ENCODE measurements around the gene KCND2. TPM values are rescaled to one million over a fixed set of nuclear protein-coding genes. Genes with fewer than 3 reads are reported as not detected.

Gene KCND2
- total and polyA plus RNA-seq, 7 donors, result under 0.01 to 3.3 (median 1.3) TPM; not detected in 1

DNA sequence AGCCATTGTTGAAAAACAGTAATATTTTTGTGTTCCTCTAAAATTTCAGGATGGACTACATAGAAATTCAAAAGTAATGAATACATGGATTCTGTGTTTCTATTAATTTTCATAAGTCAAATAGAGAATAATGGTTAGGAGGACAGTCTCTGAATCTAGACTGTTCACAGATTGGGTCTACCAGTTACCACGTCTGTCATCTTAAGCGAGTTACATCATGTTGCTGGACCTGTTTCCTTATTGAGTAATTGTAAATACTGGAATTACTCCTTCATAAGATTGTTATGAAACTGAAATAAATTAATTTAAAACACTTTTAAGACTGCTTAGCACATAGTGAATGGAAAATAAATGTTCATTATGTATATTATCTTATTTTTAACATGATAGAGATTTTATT is 172.3 kb downstream of the KCND2 start:
- H3K4me3 ChIP-seq, result no peak overlapping the region
- intact Hi-C loops (cut with DNase I), result no loop called here
- WGBS, 2 donors, result 71 to 80% methylated on average over 2 of the region's 2 CpGs
- H3K4me1 ChIP-seq, result no peaks in the 10 kb centered on the region
- H3K27me3 ChIP-seq, result no peaks in the 10 kb centered on the region
- no peaks in the 10 kb centered on the region for H3K36me3 ChIP-seq
- no peak overlapping the region for H3K27ac ChIP-seq
- no peak for DNase-seq
- H3K9me3 ChIP-seq, result no peaks in the 10 kb centered on the region
- TF ChIP-seq, protein P1, sequence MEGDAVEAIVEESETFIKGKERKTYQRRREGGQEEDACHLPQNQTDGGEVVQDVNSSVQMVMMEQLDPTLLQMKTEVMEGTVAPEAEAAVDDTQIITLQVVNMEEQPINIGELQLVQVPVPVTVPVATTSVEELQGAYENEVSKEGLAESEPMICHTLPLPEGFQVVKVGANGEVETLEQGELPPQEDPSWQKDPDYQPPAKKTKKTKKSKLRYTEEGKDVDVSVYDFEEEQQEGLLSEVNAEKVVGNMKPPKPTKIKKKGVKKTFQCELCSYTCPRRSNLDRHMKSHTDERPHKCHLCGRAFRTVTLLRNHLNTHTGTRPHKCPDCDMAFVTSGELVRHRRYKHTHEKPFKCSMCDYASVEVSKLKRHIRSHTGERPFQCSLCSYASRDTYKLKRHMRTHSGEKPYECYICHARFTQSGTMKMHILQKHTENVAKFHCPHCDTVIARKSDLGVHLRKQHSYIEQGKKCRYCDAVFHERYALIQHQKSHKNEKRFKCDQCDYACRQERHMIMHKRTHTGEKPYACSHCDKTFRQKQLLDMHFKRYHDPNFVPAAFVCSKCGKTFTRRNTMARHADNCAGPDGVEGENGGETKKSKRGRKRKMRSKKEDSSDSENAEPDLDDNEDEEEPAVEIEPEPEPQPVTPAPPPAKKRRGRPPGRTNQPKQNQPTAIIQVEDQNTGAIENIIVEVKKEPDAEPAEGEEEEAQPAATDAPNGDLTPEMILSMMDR (IDR thresholded peaks at IDR 0.05), result no peak
- TF ChIP-seq POLR2AphosphoS5 (IDR thresholded peaks at IDR 0.05) (no peak), POLR2A (IDR thresholded peaks at IDR 0.05) (no peak)

DNA sequence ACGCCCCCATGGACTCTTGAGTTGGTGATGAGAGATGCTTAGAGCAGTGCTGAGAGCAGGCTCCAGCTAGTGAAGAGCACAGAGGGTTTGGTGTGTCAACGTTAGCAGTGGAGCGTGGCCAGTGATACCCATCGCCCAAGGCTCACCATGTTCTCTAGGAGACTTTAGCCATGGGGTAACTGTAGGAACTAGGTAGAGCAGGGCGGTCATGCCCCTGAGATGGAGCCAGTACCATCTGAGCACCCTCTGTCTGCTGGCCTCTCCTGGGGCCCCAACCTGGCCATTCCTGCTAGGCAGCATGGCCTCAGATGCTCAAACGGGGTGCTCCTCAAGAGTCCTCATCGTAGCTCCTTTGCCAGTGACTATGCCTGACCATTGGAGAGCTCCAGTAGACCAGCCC is 179.7 kb downstream of the KCND2 start:
- WGBS, 2 donors, result 88 to 89% methylated on average over 7 of the region's 7 CpGs
- Histone ChIP-seq H3K4me1 (no peaks in the 10 kb centered on the region), H3K4me3 (no peak overlapping the region), H3K27me3 (no peaks in the 10 kb centered on the region), H3K9me3 (no peaks in the 10 kb centered on the region), H3K36me3 (no peaks in the 10 kb centered on the region), H3K27ac (no peak overlapping the region)
- intact Hi-C loops (cut with DNase I), result no loop called here
- DNase-seq, result no peak
- TF ChIP-seq EP300 (IDR thresholded peaks at IDR 0.05), result no peak
- TF ChIP-seq POLR2AphosphoS5 (IDR thresholded peaks at IDR 0.05), result no peak
- TF ChIP-seq, protein P1 (IDR thresholded peaks at IDR 0.05), result no peak
- TF ChIP-seq POLR2A (IDR thresholded peaks at IDR 0.05), result no peak

DNA sequence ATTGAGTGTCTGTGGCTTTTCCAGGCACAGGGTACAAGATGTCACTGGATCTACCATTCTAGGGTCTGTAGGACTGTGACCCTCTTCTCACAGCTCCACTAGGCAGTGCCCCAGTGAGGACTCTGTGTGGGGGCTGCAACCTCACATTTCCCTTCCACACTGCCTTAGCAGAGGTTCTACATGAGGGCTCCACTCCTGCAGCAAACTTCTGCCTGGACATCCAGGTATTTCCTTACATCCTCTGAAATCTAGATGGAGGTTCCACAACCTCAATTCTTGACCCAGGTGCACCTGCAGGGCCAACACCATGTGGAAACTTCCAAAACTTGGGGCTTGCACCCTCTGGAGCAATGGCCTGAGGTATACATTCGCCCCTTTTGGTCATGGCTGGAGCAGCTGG is 183.7 kb downstream of the KCND2 start:
- Histone ChIP-seq H3K4me1 (no peaks in the 10 kb centered on the region), H3K36me3 (no peaks in the 10 kb centered on the region), H3K9me3 (no peaks in the 10 kb centered on the region), H3K27ac (no peak overlapping the region), H3K4me3 (no peak overlapping the region), H3K27me3 (no peaks in the 10 kb centered on the region)
- intact Hi-C loops (cut with DNase I), result no loop called here
- DNase-seq, result no peak
- no peak for TF ChIP-seq POLR2AphosphoS5 (IDR thresholded peaks at IDR 0.05)
- TF ChIP-seq, protein P1 (IDR thresholded peaks at IDR 0.05), result no peak
- no peak for TF ChIP-seq EP300 (IDR thresholded peaks at IDR 0.05)
- no peak for TF ChIP-seq POLR2A (IDR thresholded peaks at IDR 0.05)
- WGBS, 2 donors, result 33 to 75% methylated on average over 1 of the region's 1 CpG

DNA sequence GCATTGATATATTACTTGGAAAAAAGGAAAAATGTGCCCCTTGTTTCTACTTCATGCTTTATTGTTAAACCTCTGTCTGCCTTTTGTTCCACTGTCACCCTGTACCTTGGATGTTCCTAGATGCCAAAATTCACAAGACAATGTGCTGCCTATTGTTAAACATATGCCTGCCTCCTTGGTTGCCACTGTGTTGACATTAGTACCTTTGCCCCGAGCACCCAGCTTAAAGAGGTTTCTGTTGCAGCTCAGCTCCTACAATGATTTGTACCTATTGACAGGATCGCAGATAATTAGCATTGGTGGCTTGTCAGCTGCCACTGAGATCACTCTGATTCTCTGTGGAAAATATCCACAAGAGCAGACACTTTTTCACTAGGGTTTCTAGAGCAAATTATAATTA is 188.0 kb downstream of the KCND2 start:
- 38 to 39% methylated on average over 2 of the region's 2 CpGs for WGBS, 2 donors
- DNase-seq, result no peak
- Histone ChIP-seq H3K4me3 (no peak overlapping the region), H3K27me3 (no peaks in the 10 kb centered on the region), H3K4me1 (no peaks in the 10 kb centered on the region), H3K36me3 (no peaks in the 10 kb centered on the region), H3K27ac (no peak overlapping the region), H3K9me3 (no peaks in the 10 kb centered on the region)
- intact Hi-C loops (cut with DNase I), result no loop called here
- no peak for TF ChIP-seq EP300 (IDR thresholded peaks at IDR 0.05)
- no peak for TF ChIP-seq POLR2A (IDR thresholded peaks at IDR 0.05)
- TF ChIP-seq, protein P1 (IDR thresholded peaks at IDR 0.05), result no peak
- no peak for TF ChIP-seq POLR2AphosphoS5 (IDR thresholded peaks at IDR 0.05)

DNA sequence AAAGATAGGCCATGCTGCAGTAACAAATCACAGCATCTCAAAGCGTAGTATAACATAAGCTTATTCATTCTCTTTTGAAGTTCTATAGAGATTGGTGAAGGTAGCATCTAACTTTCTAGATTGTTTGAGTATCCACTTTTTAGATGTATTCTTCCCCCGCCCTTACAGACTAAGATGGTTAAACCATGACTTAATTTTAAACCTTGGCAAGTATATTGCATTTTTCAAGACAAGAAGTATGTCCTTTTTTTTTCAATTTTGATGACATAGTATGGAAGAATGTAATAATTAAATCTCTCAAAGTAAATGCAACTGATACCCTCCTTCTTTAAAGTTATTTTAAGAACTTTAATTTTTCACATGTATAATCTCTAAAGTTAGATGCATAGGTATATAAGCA is 190.0 kb downstream of the KCND2 start:
- intact Hi-C loops (cut with DNase I), result no loop called here
- no peak for DNase-seq
- Histone ChIP-seq H3K36me3 (no peaks in the 10 kb centered on the region), H3K9me3 (no peaks in the 10 kb centered on the region), H3K4me1 (no peaks in the 10 kb centered on the region), H3K4me3 (no peak overlapping the region), H3K27me3 (no peaks in the 10 kb centered on the region), H3K27ac (no peak overlapping the region)
- WGBS, 2 donors, result 78 to 86% methylated on average over 2 of the region's 2 CpGs
- TF ChIP-seq POLR2AphosphoS5 (IDR thresholded peaks at IDR 0.05) (no peak), POLR2A (IDR thresholded peaks at IDR 0.05) (no peak)
